Panc1 (cell line): Measurements from ENCODE around the gene KCNQ4. TPM values are rescaled to one million over a fixed set of nuclear protein-coding genes. Genes with fewer than 3 reads are reported as not detected.

Experiments
- ATAC-seq: fragments of 200-7000 bp; cut with Tn5 transposase; 2 replicates; pipeline ENCODE4 v1.9.1; 2020; ENCODE audit warnings: mild to moderate bottlenecking, moderate library complexity
- BruUV-seq: library from RNA; stranded (reverse); fragments of 400-500 nt; replicated peaks from 2 replicates; lab custom pipeline; 2021; lab: Mats Ljungman, UMichigan
- CTCF ChIA-PET: fragments of 300-600 bp; sonication (Branson Sonifier 250); formaldehyde crosslinking; loops from one replicate; lab custom pipeline; 2022; ENCODE audit warnings: antibody characterized with exemption; lab: Charles Lee
- POLR2A ChIA-PET: fragments of 300-600 bp; sonication (Branson Sonifier 250); formaldehyde crosslinking; loops from one replicate; lab custom pipeline; 2022; ENCODE audit warnings: antibody characterized with exemption; lab: Charles Lee
- DNase-seq: peaks from one replicate; pipeline ENCODE4 v3.0.0-alpha.2; 2010; ENCODE audit warnings: low read depth, low spot score
- H3K27ac ChIP-seq: 2 replicates; pipeline ENCODE4 v1.5.1; 2011; ENCODE audit warnings: mild to moderate bottlenecking, low read length, inconsistent platforms
- H3K27me3 ChIP-seq: fragments of 200-500 bp; sonication (Bioruptor generic); 2 replicates; pipeline ENCODE4 v1.6.0; 2014; ENCODE audit warnings: low read length, inconsistent platforms; ENCODE audit not compliant: control insufficient read depth, insufficient read depth
- H3K36me3 ChIP-seq: fragments of 200-500 bp; sonication (Bioruptor generic); 2 replicates; pipeline ENCODE4 v1.5.1; 2014; ENCODE audit warnings: inconsistent platforms, mild to moderate bottlenecking, low read length, moderate library complexity; ENCODE audit not compliant: control insufficient read depth, insufficient read depth
- H3K4me1 ChIP-seq: 2 replicates; pipeline ENCODE4 v1.5.1; 2011; ENCODE audit warnings: inconsistent platforms, mild to moderate bottlenecking, low read length, moderate library complexity; ENCODE audit not compliant: control insufficient read depth, insufficient read depth
- H3K4me3 ChIP-seq, 2 experiments: 2 replicates each; pipeline ENCODE4 v1.5.1; 2011 to 2012; ENCODE audit warnings: low read depth in 2 of 2, low read length in 2 of 2, mild to moderate bottlenecking in 2 of 2, inconsistent platforms in 1 of 2, moderate library complexity in 1 of 2
- H3K9me3 ChIP-seq: fragments of 200-500 bp; sonication (Bioruptor generic); 2 replicates; pipeline ENCODE4 v1.5.1; 2014; ENCODE audit warnings: low read depth, mild to moderate bottlenecking, inconsistent platforms, low read length, moderate library complexity; ENCODE audit not compliant: control insufficient read depth, insufficient read depth
- POLR2AphosphoS5 ChIP-seq: IDR thresholded peaks from 2 replicates; pipeline ENCODE4 v1.6.1; 2012; ENCODE audit warnings: mild to moderate bottlenecking, low read depth, low read length, moderate library complexity
- SIN3A ChIP-seq: IDR thresholded peaks from 2 replicates; pipeline ENCODE4 v1.6.1; 2012; ENCODE audit warnings: low read depth, mild to moderate bottlenecking, low read length, moderate library complexity, borderline replicate concordance; ENCODE audit not compliant: insufficient read depth
- TCF7L2 ChIP-seq: IDR thresholded peaks from 2 replicates; pipeline ENCODE4 v1.6.1; 2011; ENCODE audit warnings: mild to moderate bottlenecking, low read depth, low read length, inconsistent platforms
- in situ Hi-C: cut with HindIII; loops from 2 replicates; pipeline ENCODE4 v1.10.0; 2016; ENCODE audit warnings: low sequenced_read_pairs, low pct_unique_long_range_greater_than_20kb
- intact Hi-C: fragments of 100-400 bp; cut with micrococcal nuclease; formaldehyde crosslinking; loops from one replicate; pipeline ENCODE4 v1.10.0; 2022; ENCODE audit not compliant: unreplicated experiment
- total RNA-seq: library from RNA; stranded (reverse); gene quantifications from one replicate; pipeline ENCODE4 v1.2.1, GENCODE V29; 2021; ENCODE audit not compliant: unreplicated experiment
- TF ChIP-seq, protein P1 (sequence below): fragments of 450-650 bp; IDR thresholded peaks from 2 replicates; pipeline ENCODE4 v1.5.1; 2017; ENCODE audit warnings: mild to moderate bottlenecking
- TF ChIP-seq, protein P2 (sequence below), 2 experiments: IDR thresholded peaks; 2 replicates each; pipeline ENCODE4 v1.6.1; 2011 to 2012; ENCODE audit warnings: low read depth in 2 of 2, control low read depth in 1 of 2, low read length in 1 of 2, mild to moderate bottlenecking in 1 of 2, moderate library complexity in 1 of 2; ENCODE audit not compliant: insufficient read depth in 1 of 2

KCNQ4 gene
- total RNA-seq, 1 experiment from 2014 or later, result 2.6 TPM

DNA sequence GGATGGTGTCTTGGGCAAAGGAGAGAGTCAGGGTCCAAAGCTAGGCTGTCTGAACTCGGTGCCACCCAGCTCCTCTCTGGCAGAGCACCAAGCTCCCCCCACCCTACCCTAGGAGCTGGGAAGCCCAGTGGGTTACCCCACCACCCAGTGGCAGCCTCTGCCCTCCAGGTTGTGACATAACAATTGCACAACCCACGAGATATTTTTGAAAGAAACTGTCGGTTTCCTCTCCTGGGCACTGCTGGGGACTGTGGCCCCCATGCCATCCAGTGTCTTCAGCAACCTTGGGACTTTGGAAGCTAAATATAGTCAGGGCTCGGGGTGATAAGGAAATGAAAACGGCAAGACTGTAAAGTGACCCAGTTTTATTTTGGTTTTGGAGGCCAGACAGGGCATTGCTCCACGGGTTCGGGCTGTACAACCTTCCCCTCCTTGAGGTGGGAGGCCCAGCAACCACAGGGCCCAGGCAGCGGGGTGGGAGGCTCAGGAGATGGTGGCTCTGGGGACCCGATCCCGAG is 77.2 kb downstream of the KCNQ4 start:
- H3K27ac ChIP-seq, result peak overlapping the region; percentile 98
- H3K27me3 ChIP-seq, result no peaks in the 10 kb centered on the region
- peak overlapping the region; percentile 72 to 82 for H3K4me3 ChIP-seq
- no TSS peak for BruUV-seq
- H3K4me1 ChIP-seq, result peaks cover 56% of the 10 kb centered on the region
- ChIA-PET CTCF (interaction anchor here (3.3 to 4.4 kb wide), 2 partner anchors 88 to 91 kb away, joined by 22 to 25 read pairs; no protein-coding TSS in a partner anchor), POLR2A (no interaction called here)
- in situ Hi-C loops (no loop called here), intact Hi-C loops (no loop called here)
- no peaks in the 10 kb centered on the region for H3K36me3 ChIP-seq
- TF ChIP-seq, protein P1, sequence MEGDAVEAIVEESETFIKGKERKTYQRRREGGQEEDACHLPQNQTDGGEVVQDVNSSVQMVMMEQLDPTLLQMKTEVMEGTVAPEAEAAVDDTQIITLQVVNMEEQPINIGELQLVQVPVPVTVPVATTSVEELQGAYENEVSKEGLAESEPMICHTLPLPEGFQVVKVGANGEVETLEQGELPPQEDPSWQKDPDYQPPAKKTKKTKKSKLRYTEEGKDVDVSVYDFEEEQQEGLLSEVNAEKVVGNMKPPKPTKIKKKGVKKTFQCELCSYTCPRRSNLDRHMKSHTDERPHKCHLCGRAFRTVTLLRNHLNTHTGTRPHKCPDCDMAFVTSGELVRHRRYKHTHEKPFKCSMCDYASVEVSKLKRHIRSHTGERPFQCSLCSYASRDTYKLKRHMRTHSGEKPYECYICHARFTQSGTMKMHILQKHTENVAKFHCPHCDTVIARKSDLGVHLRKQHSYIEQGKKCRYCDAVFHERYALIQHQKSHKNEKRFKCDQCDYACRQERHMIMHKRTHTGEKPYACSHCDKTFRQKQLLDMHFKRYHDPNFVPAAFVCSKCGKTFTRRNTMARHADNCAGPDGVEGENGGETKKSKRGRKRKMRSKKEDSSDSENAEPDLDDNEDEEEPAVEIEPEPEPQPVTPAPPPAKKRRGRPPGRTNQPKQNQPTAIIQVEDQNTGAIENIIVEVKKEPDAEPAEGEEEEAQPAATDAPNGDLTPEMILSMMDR, result no peak
- TF ChIP-seq POLR2AphosphoS5, result peak; percentile 60
- no peaks in the 10 kb centered on the region for H3K9me3 ChIP-seq
- DNase-seq (no peak), ATAC-seq (no peak)

DNA sequence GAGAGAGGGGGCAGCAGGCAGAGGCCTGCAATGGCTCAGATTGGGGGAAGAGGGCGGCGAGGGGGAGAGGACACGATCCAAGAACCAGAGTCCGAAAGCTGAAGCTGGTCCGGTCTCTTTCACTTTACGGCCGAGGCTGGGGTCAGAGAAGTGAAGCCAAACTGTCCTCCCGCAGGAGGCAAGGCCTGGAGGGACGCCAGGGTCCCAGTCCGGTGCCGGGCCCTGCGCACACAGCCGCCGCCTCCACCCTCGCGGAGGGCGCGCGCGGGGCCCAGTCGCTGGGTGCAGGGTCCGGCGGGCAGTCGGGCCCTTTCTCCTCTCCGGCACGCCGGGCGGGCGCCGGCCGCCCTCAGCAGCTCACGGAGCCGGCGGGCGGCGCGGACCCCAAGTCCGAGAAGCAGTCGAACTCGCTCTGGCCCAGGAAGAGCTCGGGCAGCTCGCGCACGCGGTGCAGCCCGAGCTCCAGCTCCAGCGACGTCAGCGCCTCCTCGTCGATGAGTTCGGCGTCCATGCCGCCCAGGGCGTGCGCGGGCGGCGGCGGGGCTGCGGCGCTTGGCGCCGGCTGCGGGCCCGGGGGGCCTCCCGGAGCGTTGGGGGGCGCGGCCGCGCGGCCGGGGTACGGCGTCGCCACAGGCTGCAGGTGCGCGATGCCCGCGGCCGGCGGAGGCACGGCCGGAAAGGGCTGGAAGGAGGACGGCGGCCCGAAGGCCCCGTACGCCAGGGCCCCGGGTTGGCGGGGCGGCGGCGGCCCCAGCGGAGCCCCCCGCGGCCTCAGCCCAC is 77.8 kb downstream of the KCNQ4 start:
- TF ChIP-seq TCF7L2 (no peak), POLR2AphosphoS5 (0 out of 2 replicates have a peak, but pooled peaks have one; percentile 7)
- Histone ChIP-seq H3K4me1 (peaks cover 62% of the 10 kb centered on the region), H3K27me3 (no peaks in the 10 kb centered on the region), H3K4me3 (peak overlapping the region; percentile 72 to 82), H3K27ac (peak overlapping the region; percentile 98), H3K9me3 (no peaks in the 10 kb centered on the region), H3K36me3 (no peaks in the 10 kb centered on the region)
- in situ Hi-C loops (no loop called here), intact Hi-C loops (loop anchor here (2.0 kb wide), 1 partner anchor 91 kb away; no protein-coding TSS in a partner anchor)
- DNase-seq (no peak), ATAC-seq (peak; percentile 0; the same call in 1 of the 2 replicates)
- no TSS peak for BruUV-seq
- ChIA-PET CTCF (interaction anchor here (0.6 to 4.4 kb wide), 4 partner anchors 87 to 377 kb away, joined by 3 to 47 read pairs (median 20); no protein-coding TSS in a partner anchor), POLR2A (interaction anchor here (1.0 to 2.0 kb wide), 5 partner anchors 62 to 105 kb away, joined by 3 to 17 read pairs (median 4); no protein-coding TSS in a partner anchor)

DNA sequence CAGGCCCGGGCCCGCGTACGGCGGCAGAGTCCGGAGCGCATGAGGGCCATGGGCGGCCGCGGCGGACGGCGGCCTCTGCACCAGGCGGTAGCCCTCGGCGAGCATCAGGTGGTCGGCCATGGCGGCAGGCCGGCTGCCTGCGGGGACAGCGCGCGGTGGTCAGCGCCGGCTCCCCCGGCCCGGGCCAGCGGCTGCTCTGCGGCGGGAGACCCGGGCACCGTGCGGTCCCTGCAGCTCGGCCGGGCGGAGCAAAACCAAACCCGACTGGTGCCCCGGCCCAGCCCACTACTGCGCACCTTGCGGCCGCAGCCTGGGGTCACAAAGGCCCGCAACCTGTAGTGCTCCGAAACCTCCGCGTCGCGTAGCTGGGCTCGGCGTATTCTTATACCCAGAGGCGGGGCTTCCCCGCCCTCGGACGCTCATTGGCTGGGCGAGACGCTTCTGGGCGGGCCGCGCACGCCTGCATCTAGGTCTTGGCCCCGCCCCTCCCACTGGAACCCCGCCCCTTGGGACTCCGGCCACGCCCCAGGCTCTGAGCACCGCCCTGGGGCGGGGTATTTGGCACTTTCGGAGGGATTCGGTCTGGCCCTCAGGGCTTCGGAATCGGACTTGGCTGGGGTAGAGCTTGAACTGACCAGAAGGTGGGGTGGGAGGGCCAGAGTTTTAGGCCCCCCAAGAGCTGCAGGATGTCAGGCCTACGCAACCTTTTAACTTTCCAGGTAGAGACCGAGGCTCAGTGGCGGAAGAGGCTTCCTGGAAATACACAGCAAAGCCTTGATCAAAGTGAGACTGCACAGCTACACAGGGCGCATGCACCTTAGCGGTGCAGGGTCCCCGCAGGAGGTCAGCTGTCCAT is 78.6 kb downstream of the KCNQ4 start, which contains the start of gene CITED4:
Gene CITED4, minus strand, starts transcription at position 356 of the 856 bp plus-strand sequence. Its CDS starts 236 bp downstream, at position 120.
- TF ChIP-seq, protein P1, result peak; percentile 79
- TF ChIP-seq SIN3A (no peak), POLR2AphosphoS5 (peak; percentile 99), TCF7L2 (peak; percentile 39; the same call in 1 of the 2 replicates)
- TF ChIP-seq, protein P2, sequence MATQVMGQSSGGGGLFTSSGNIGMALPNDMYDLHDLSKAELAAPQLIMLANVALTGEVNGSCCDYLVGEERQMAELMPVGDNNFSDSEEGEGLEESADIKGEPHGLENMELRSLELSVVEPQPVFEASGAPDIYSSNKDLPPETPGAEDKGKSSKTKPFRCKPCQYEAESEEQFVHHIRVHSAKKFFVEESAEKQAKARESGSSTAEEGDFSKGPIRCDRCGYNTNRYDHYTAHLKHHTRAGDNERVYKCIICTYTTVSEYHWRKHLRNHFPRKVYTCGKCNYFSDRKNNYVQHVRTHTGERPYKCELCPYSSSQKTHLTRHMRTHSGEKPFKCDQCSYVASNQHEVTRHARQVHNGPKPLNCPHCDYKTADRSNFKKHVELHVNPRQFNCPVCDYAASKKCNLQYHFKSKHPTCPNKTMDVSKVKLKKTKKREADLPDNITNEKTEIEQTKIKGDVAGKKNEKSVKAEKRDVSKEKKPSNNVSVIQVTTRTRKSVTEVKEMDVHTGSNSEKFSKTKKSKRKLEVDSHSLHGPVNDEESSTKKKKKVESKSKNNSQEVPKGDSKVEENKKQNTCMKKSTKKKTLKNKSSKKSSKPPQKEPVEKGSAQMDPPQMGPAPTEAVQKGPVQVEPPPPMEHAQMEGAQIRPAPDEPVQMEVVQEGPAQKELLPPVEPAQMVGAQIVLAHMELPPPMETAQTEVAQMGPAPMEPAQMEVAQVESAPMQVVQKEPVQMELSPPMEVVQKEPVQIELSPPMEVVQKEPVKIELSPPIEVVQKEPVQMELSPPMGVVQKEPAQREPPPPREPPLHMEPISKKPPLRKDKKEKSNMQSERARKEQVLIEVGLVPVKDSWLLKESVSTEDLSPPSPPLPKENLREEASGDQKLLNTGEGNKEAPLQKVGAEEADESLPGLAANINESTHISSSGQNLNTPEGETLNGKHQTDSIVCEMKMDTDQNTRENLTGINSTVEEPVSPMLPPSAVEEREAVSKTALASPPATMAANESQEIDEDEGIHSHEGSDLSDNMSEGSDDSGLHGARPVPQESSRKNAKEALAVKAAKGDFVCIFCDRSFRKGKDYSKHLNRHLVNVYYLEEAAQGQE (IDR thresholded peaks at IDR 0.05; ENCODE audit: insufficient read depth in 1 of 2, low read depth in 2 of 2, low read length in 1 of 2), result no peak
- intact Hi-C loops, result loop anchor here (2.0 kb wide), 1 partner anchor 91 kb away; no protein-coding TSS in a partner anchor
- H3K4me3 ChIP-seq, result peak within 1 kb of the TSS; percentile 72 to 82
- DNase-seq (peak; percentile 89), ATAC-seq (peak; percentile 86)
- H3K36me3 ChIP-seq, result no peaks in the 10 kb centered on the region
- no peaks in the 10 kb centered on the region for H3K9me3 ChIP-seq
- no peaks in the 10 kb centered on the region for H3K27me3 ChIP-seq
- in situ Hi-C loops, result no loop called here
- peaks cover 71% of the 10 kb centered on the region for H3K4me1 ChIP-seq
- TSS peak; percentile 93 for BruUV-seq
- CTCF ChIA-PET, result interaction anchor here (0.6 to 1.7 kb wide), 6 partner anchors 60 to 378 kb away, joined by 3 to 47 read pairs (median 4); no protein-coding TSS in a partner anchor
- peak within 1 kb of the TSS; percentile 98 for H3K27ac ChIP-seq
- POLR2A ChIA-PET, result interaction anchor here (0.6 to 2.0 kb wide), 7 partner anchors 14 to 117 kb away, joined by 3 to 17 read pairs (median 4); partner anchors contain the start of gene CTPS1
